ENCODE data around the gene PTTG2.

DNA sequence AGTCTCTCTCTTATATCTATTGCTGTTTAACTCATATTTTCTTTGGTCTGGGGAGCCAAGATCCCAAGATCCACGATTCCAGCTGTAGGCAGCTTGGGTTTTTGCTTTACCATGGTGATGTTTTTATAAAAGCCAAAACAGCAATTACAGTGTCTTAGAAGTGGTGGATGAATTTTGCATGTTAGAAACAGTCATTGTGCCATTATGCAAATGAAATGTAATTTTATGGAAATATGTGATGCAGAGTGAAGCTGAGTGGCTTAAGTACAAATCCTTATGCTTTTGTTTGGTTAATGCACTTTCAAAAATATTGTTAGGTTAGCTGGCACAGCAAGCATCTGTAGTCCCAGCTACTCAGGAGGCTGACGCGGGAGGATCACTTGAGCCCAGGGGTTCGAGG lies 32.8 kb upstream of the PTTG2 start:
- TF ChIP-seq CTCF (IDR thresholded peaks at IDR 0.05) (no peak), POLR2A (IDR thresholded peaks at IDR 0.05) (no peak), EP300 (IDR thresholded peaks at IDR 0.05) (no peak)

Measured in tibial nerve (tissue), 4 donors.